ENCODE results near the gene PRR33.

- TF ChIP-seq, protein P1, sequence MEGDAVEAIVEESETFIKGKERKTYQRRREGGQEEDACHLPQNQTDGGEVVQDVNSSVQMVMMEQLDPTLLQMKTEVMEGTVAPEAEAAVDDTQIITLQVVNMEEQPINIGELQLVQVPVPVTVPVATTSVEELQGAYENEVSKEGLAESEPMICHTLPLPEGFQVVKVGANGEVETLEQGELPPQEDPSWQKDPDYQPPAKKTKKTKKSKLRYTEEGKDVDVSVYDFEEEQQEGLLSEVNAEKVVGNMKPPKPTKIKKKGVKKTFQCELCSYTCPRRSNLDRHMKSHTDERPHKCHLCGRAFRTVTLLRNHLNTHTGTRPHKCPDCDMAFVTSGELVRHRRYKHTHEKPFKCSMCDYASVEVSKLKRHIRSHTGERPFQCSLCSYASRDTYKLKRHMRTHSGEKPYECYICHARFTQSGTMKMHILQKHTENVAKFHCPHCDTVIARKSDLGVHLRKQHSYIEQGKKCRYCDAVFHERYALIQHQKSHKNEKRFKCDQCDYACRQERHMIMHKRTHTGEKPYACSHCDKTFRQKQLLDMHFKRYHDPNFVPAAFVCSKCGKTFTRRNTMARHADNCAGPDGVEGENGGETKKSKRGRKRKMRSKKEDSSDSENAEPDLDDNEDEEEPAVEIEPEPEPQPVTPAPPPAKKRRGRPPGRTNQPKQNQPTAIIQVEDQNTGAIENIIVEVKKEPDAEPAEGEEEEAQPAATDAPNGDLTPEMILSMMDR (IDR thresholded peaks at IDR 0.05; ENCODE audit: low read depth, low read length, missing input control) = no peak
- TF ChIP-seq RAD21 (IDR thresholded peaks at IDR 0.05) (no peak), YY1 (IDR thresholded peaks at IDR 0.05) (no peak), REST (IDR thresholded peaks at IDR 0.05) (no peak), FOXA1 (IDR thresholded peaks at IDR 0.05) (no peak), NR2F2 (IDR thresholded peaks at IDR 0.05) (no peak), MAX (IDR thresholded peaks at IDR 0.05) (no peak), TAF1 (conservative IDR thresholded peaks at IDR 0.05) (no peak)
Observed at GRCh38 chr11:1870721-1871466, 20.8 kb downstream of the PRR33 start.
